H1 (cell line): ENCODE measurements around the gene LAMTOR4. TPM values are rescaled to one million over a fixed set of nuclear protein-coding genes. Genes with fewer than 3 reads are reported as not detected.
A peak's percentile ranks its signal among the peaks of the same experiment; 100 is the strongest.

Source experiments
- CTCF ChIA-PET: fragments of 300-600 bp; sonication (Branson Sonifier 250); formaldehyde crosslinking; loops from one replicate; lab custom pipeline; 2021; ENCODE audit not compliant: partially characterized antibody; lab: Charles Lee
- POLR2A ChIA-PET: fragments of 300-600 bp; sonication (Branson Sonifier 250); formaldehyde crosslinking; loops from one replicate; lab custom pipeline; 2021; ENCODE audit warnings: inconsistent platforms; ENCODE audit not compliant: partially characterized antibody; lab: Charles Lee
- DNase-seq, 2 experiments: peaks; one replicate each; pipeline versions ENCODE4 v3.0.0 to v3.0.0-alpha.2; 2010 to 2022; ENCODE audit warnings: low spot score in 2 of 2, low read depth in 1 of 2, mixed read lengths in 1 of 2
- FAIRE-seq: peaks from 2 replicates; lab custom pipeline; 2011; peaks lifted over from hg19 to GRCh38; lab: Jason Lieb, UNC
- H2AFZ ChIP-seq: 2 replicates; pipeline ENCODE4 v1.8.1; 2012; ENCODE audit warnings: low read length, inconsistent platforms
- H2AK5ac ChIP-seq: 2 replicates; pipeline ENCODE4 v1.6.1; 2013; ENCODE audit warnings: low read depth, low read length
- H2BK120ac ChIP-seq: replicated peaks from 2 replicates; pipeline ENCODE3; 2013; ENCODE audit warnings: low read depth, low read length, inconsistent platforms
- H2BK12ac ChIP-seq: 2 replicates; pipeline ENCODE4 v1.6.1; 2013; ENCODE audit warnings: low read depth, low read length
- H2BK15ac ChIP-seq: 2 replicates; pipeline ENCODE4 v1.6.1; 2013; ENCODE audit warnings: low read length
- H2BK20ac ChIP-seq: 2 replicates; pipeline ENCODE4 v1.6.1; 2013; ENCODE audit warnings: low read length
- H2BK5ac ChIP-seq: 2 replicates; pipeline ENCODE4 v1.6.1; 2013; ENCODE audit warnings: low read depth, low read length
- H3K14ac ChIP-seq: 2 replicates; pipeline ENCODE4 v1.6.1; 2013; ENCODE audit warnings: inconsistent platforms; ENCODE audit not compliant: insufficient read length
- H3K18ac ChIP-seq: 2 replicates; pipeline ENCODE4 v1.6.1; 2013; ENCODE audit warnings: low read length; ENCODE audit errors: extremely low read depth
- H3K23ac ChIP-seq: 2 replicates; pipeline ENCODE4 v1.6.1; 2013; ENCODE audit warnings: inconsistent platforms; ENCODE audit not compliant: insufficient read length
- H3K23me2 ChIP-seq: 2 replicates; pipeline ENCODE4 v1.6.1; 2013; ENCODE audit warnings: low read depth, low read length
- H3K27ac ChIP-seq: 2 replicates; pipeline ENCODE4 v1.6.1; 2011; ENCODE audit warnings: low read depth, low read length, inconsistent platforms
- H3K27me3 ChIP-seq, 4 experiments: replicated peaks in 1 of 4; 1 replicate in 1 of 4; 2 replicates in 3 of 4; pipeline versions ENCODE4 v1.6.1 to v1.8.1; 2011 to 2013; ENCODE audit warnings: low read length in 3 of 4, mild to moderate bottlenecking in 3 of 4, inconsistent platforms in 2 of 4, mixed read lengths in 2 of 4, moderate library complexity in 1 of 4; ENCODE audit not compliant: control insufficient read depth in 3 of 4, insufficient read depth in 3 of 4; ENCODE audit errors: extremely low read depth in 1 of 4
- H3K36me3 ChIP-seq, 4 experiments: 2 replicates each; pipeline versions ENCODE4 v1.6.1 to v1.8.1; 2011 to 2013; ENCODE audit warnings: mild to moderate bottlenecking in 4 of 4, low read length in 3 of 4, moderate library complexity in 2 of 4, control low read depth in 1 of 4, inconsistent platforms in 1 of 4; ENCODE audit not compliant: insufficient read depth in 4 of 4, control insufficient read depth in 2 of 4
- H3K4ac ChIP-seq: replicated peaks from 2 replicates; pipeline ENCODE3; 2013; ENCODE audit warnings: low read length, low read depth, mixed read lengths, inconsistent platforms; ENCODE audit not compliant: insufficient read length
- H3K4me1 ChIP-seq, 4 experiments: replicated peaks in 1 of 4; 1 replicate in 1 of 4; 2 replicates in 3 of 4; pipeline versions ENCODE4 v1.6.1 to v1.8.1; 2011 to 2013; ENCODE audit warnings: low read length in 3 of 4, inconsistent platforms in 2 of 4, mixed read lengths in 1 of 4; ENCODE audit not compliant: insufficient read depth in 4 of 4, control insufficient read depth in 3 of 4
- H3K4me2 ChIP-seq, 2 experiments: 2 replicates each; pipeline versions ENCODE4 v1.6.1 to v1.8.1; 2011 to 2013; ENCODE audit warnings: low read depth in 2 of 2, low read length in 2 of 2, control low read depth in 1 of 2, inconsistent platforms in 1 of 2, mild to moderate bottlenecking in 1 of 2; ENCODE audit not compliant: insufficient read depth in 1 of 2
- H3K4me3 ChIP-seq, 4 experiments: fragments of 200-600, 300-600 bp in 1 of 4; sonication (generic), shearing (Covaris generic), sonication (Bioruptor Twin) in 1 of 4; 2 replicates each; pipeline versions ENCODE4 v1.5.1 to v1.8.1; 2011 to 2016; ENCODE audit warnings: low read length in 4 of 4, low read depth in 3 of 4, control low read depth in 2 of 4, inconsistent platforms in 2 of 4, mild to moderate bottlenecking in 2 of 4, mixed read lengths in 1 of 4, moderate library complexity in 1 of 4; ENCODE audit not compliant: insufficient read depth in 2 of 4; ENCODE audit errors: extremely low read depth in 1 of 4
- H3K56ac ChIP-seq: replicated peaks from 2 replicates; pipeline ENCODE3; 2013; ENCODE audit warnings: low read depth, mild to moderate bottlenecking, mixed read lengths, low read length, inconsistent platforms; ENCODE audit not compliant: insufficient read length
- H3K79me1 ChIP-seq: 2 replicates; pipeline ENCODE4 v1.6.1; 2013; ENCODE audit warnings: low read depth, low read length, control low read depth
- H3K79me2 ChIP-seq, 2 experiments: 2 replicates each; pipeline versions ENCODE4 v1.6.1 to v1.8.1; 2012 to 2013; ENCODE audit warnings: low read length in 2 of 2, mild to moderate bottlenecking in 2 of 2, inconsistent platforms in 1 of 2; ENCODE audit not compliant: insufficient read depth in 2 of 2, control insufficient read depth in 1 of 2
- H3K9ac ChIP-seq, 4 experiments: replicated peaks in 1 of 4; 1 replicate in 1 of 4; 2 replicates in 3 of 4; pipeline versions ENCODE4 v1.6.1 to v1.8.1; 2011 to 2013; ENCODE audit warnings: low read depth in 3 of 4, low read length in 3 of 4, control low read depth in 2 of 4, mild to moderate bottlenecking in 2 of 4, moderate library complexity in 2 of 4, inconsistent platforms in 1 of 4; ENCODE audit errors: extremely low read depth in 1 of 4
- H3K9me3 ChIP-seq, 2 experiments: 2 replicates each; pipeline versions ENCODE4 v1.6.1 to v1.8.1; 2012 to 2013; ENCODE audit warnings: mild to moderate bottlenecking in 2 of 2, moderate library complexity in 2 of 2, control low read depth in 1 of 2, inconsistent platforms in 1 of 2, low read depth in 1 of 2, low read length in 1 of 2, mixed read lengths in 1 of 2; ENCODE audit not compliant: insufficient read depth in 2 of 2
- H4K20me1 ChIP-seq, 2 experiments: replicated peaks in 1 of 2; 2 replicates each; pipeline versions ENCODE3 to v1.8.1; 2011 to 2013; ENCODE audit warnings: inconsistent platforms in 2 of 2, low read length in 2 of 2, mild to moderate bottlenecking in 1 of 2; ENCODE audit not compliant: insufficient read depth in 2 of 2, control insufficient read depth in 1 of 2
- H4K5ac ChIP-seq: 2 replicates; pipeline ENCODE4 v1.6.1; 2013; ENCODE audit warnings: low read length, low read depth, mixed read lengths, inconsistent platforms; ENCODE audit not compliant: insufficient read length
- H4K8ac ChIP-seq: 2 replicates; pipeline ENCODE4 v1.8.0; 2013; ENCODE audit warnings: mild to moderate bottlenecking, moderate library complexity, low read length, inconsistent platforms; ENCODE audit not compliant: insufficient read depth; ENCODE audit errors: extremely low read depth
- H4K91ac ChIP-seq: replicated peaks from 2 replicates; pipeline ENCODE3; 2013; ENCODE audit warnings: low read length, mixed read lengths, inconsistent platforms; ENCODE audit not compliant: insufficient read length
- BACH1 ChIP-seq: IDR thresholded peaks from 2 replicates; pipeline ENCODE4 v1.6.1; 2012; ENCODE audit warnings: low read length, improper control_type of control experiment
- BCL11A ChIP-seq, 2 experiments: IDR thresholded peaks; one replicate each; pipeline ENCODE4 v1.6.1; 2011; ENCODE audit warnings: low read depth in 2 of 2, low read length in 2 of 2, mild to moderate bottlenecking in 2 of 2
- BRCA1 ChIP-seq: IDR thresholded peaks from 2 replicates; pipeline ENCODE4 v1.6.1; 2012; ENCODE audit warnings: low read depth, low read length, improper control_type of control experiment
- CEBPB ChIP-seq: IDR thresholded peaks from 2 replicates; pipeline ENCODE4 v1.6.1; 2012; ENCODE audit warnings: low read depth, low read length
- CREB1 ChIP-seq: IDR thresholded peaks from 2 replicates; pipeline ENCODE4 v1.6.1; 2012; ENCODE audit warnings: inconsistent platforms
- EP300 ChIP-seq, 2 experiments: IDR thresholded peaks; 1 replicate in 1 of 2; 2 replicates in 1 of 2; pipeline ENCODE4 v1.6.1; 2011 to 2012; ENCODE audit warnings: low read depth in 2 of 2, low read length in 2 of 2, mild to moderate bottlenecking in 2 of 2, borderline replicate concordance in 1 of 2, inconsistent platforms in 1 of 2, moderate library complexity in 1 of 2
- JUN ChIP-seq: IDR thresholded peaks from 2 replicates; pipeline ENCODE4 v1.6.1; 2011; ENCODE audit warnings: low read depth, mild to moderate bottlenecking, improper control_type of control experiment, low read length
- NANOG ChIP-seq: IDR thresholded peaks from 2 replicates; pipeline ENCODE4 v1.6.1; 2011; ENCODE audit warnings: low read length, low read depth, mild to moderate bottlenecking, inconsistent platforms; ENCODE audit not compliant: insufficient read depth, poor library complexity, severe bottlenecking
- POU5F1 ChIP-seq: IDR thresholded peaks from 2 replicates; pipeline ENCODE4 v1.6.1; 2011; ENCODE audit warnings: low read depth, mild to moderate bottlenecking, low read length, moderate library complexity
- TCF12 ChIP-seq: IDR thresholded peaks from 2 replicates; pipeline ENCODE4 v1.6.1; 2011; ENCODE audit warnings: low read depth, mild to moderate bottlenecking, low read length
- WGBS, 2 experiments: shearing (Covaris generic) in 1 of 2; methylation state at CpG; one replicate each; pipeline versions ENCODE4 v1.1.6 to v1.1.7; 2013 to 2015; ENCODE audit warnings: low lambda C conversion rate in 2 of 2, mixed read lengths in 2 of 2, inconsistent platforms in 1 of 2, low coverage in 1 of 2, missing lambda C conversion rate in 1 of 2; ENCODE audit not compliant: insufficient replicate concordance in 2 of 2, insufficient coverage in 1 of 2, insufficient read length in 1 of 2; ENCODE audit errors: extremely low coverage in 1 of 2, missing lambda C conversion rate in 1 of 2; 5-methylcytosine and 5-hydroxymethylcytosine counted together
- polyA plus RNA-seq, 7 experiments: library from polyadenylated mRNA; depleted of rRNA in 3 of 7; stranded (reverse) in 5 of 7; unstranded in 2 of 7; fragments of >200 nt in 5 of 7; fragments of 200-250 nt in 2 of 7; gene quantifications; 1 replicate in 5 of 7; 2 replicates in 1 of 7; 4 replicates in 1 of 7; pipeline versions ENCODE4 v1.2.1 to v1.2.3, GENCODE V29; 2011 to 2013; ENCODE audit warnings: missing spikeins in 2 of 7, mixed read lengths in 2 of 7
- total RNA-seq: library from RNA; stranded (reverse); fragmentation: NEBNext Ultra II Directional; extraction: Animal tissue kit (Norgen Biotek cat#: 25700); gene quantifications from 2 replicates; pipeline ENCODE4 v1.2.1, GENCODE V29; 2021
- TF ChIP-seq, protein P1 (sequence below): IDR thresholded peaks from 2 replicates; pipeline ENCODE4 v1.6.1; 2012; ENCODE audit warnings: inconsistent platforms

Gene LAMTOR4
- total and polyA plus RNA-seq, 2 of the 8 experiments (the other 6 are each of a cell fraction or from before 2014, with no cell fraction given) = 153 to 622 TPM

DNA sequence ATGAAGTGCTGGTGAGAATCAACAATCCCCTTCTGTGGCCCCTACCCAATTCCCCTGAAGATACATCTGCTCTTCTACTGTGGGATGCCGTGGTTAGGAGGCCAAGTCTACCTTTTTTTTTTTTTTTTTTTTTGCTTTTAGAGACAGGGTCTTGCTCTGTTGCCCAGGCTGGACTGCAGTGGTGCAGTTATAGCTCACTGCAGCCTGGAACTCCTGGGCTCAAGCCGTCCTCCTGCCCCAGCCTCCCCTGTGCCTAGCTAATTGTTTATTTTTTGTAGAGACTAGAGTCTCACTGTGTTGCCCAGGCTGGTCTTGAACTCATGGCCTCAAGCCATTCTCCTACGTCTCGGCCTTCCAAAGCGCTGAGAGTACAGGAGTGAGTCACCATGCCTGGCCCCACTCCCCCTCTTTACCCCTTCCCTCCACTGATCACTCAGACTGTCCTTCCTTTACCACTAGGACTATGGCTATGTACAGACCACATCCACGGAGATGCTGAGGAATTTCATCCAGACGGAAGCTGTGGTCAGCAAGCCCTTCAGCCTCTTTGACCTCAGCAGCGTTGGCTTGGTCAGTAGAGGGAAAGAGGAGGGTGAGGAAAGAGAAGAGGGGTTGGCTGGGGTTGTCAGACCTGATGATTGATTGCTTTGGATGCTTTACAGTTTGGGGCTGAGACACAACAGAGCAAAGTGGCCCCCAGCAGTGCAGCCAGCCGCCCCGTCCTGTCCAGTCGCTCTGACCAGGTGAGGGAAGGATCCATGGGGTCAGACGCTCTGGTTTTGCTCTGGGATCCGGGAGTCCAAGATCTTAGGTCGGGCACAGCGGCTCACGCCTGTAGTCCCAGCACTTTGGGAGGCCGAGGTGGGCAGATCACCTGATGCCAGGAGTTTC, 45.5 kb upstream of the LAMTOR4 start:
- no peaks in the 10 kb centered on the region for H3K9me3 ChIP-seq
- no peak overlapping the region for H4K91ac ChIP-seq
- ChIA-PET POLR2A (interaction anchor here (0.7 to 20.0 kb wide), 7 partner anchors 15 to 326 kb away, joined by 3 to 722 read pairs (median 24); partner anchors contain the start of genes CNPY4, COPS6, GAL3ST4 and LAMTOR4), CTCF (interaction anchor here (0.8 to 5.9 kb wide), 8 partner anchors 8 to 106 kb away, joined by 3 to 55 read pairs (median 4); no protein-coding TSS in a partner anchor)
- H2BK5ac ChIP-seq = no peak overlapping the region; the same call in 1 of the 2 replicates
- no peaks in the 10 kb centered on the region for H3K27me3 ChIP-seq
- H3K27ac ChIP-seq = no peak overlapping the region
- peak overlapping the region; percentile 76 to 97 (median 84); a peak in 6 of 8 replicates for H3K4me3 ChIP-seq
- H2AK5ac ChIP-seq = no peak overlapping the region
- H2AFZ ChIP-seq = no peak overlapping the region
- no peak overlapping the region for H2BK15ac ChIP-seq
- peaks cover 22 to 43% (median 34%) of the 10 kb centered on the region in 4 experiments for H3K36me3 ChIP-seq
- H3K23me2 ChIP-seq = no peaks in the 10 kb centered on the region; the same call in 1 of the 2 replicates
- H3K9ac ChIP-seq = no peak overlapping the region
- H3K79me1 ChIP-seq = peaks cover 3% of the 10 kb centered on the region
- H3K56ac ChIP-seq = no peak overlapping the region
- H4K20me1 ChIP-seq = peaks cover 7 to 11% of the 10 kb centered on the region in 2 experiments
- H4K8ac ChIP-seq = no peak overlapping the region
- H3K4ac ChIP-seq = no peak overlapping the region
- no peak overlapping the region for H3K23ac ChIP-seq
- no peak for DNase-seq
- H2BK12ac ChIP-seq = no peak overlapping the region
- H3K14ac ChIP-seq = no peak overlapping the region
- 95% methylated on average over 17 of the region's 17 CpGs; no CpG with 5 or more reads in 1 of the 2 experiments for WGBS, 2 experiments
- no peak overlapping the region for H4K5ac ChIP-seq
- no peak overlapping the region for H3K18ac ChIP-seq
- H2BK120ac ChIP-seq = no peak overlapping the region
- H2BK20ac ChIP-seq = no peak overlapping the region
- no peak for FAIRE-seq
- H3K79me2 ChIP-seq = peaks cover 9 to 36% of the 10 kb centered on the region in 2 experiments
- H3K4me2 ChIP-seq = peak overlapping the region in 1 of 2 experiments; percentile 85; a peak in 3 of 4 replicates
- H3K4me1 ChIP-seq = peaks cover 0 to 8% (median 3%) of the 10 kb centered on the region in 4 experiments; a peak in 3 of 7 replicates
- no peak for TF ChIP-seq TCF12
- no peak for TF ChIP-seq POU5F1
- no peak for TF ChIP-seq JUN
- TF ChIP-seq EP300 (IDR thresholded peaks at IDR 0.05; ENCODE audit: borderline replicate concordance in 1 of 2, low read depth in 2 of 2, low read length in 2 of 2) = no peak
- no peak for TF ChIP-seq CEBPB
- no peak for TF ChIP-seq BACH1
- TF ChIP-seq, protein P1, sequence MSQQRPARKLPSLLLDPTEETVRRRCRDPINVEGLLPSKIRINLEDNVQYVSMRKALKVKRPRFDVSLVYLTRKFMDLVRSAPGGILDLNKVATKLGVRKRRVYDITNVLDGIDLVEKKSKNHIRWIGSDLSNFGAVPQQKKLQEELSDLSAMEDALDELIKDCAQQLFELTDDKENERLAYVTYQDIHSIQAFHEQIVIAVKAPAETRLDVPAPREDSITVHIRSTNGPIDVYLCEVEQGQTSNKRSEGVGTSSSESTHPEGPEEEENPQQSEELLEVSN = no peak
- no peak for TF ChIP-seq BRCA1
- no peak for TF ChIP-seq CREB1
- TF ChIP-seq BCL11A (IDR thresholded peaks at IDR 0.05; ENCODE audit: low read depth in 2 of 2, low read length in 2 of 2) = no peak
- no peak for TF ChIP-seq NANOG
